Bronchial epithelial cell (primary cell): Measurements from ENCODE around the gene USP17L12. TPM values are rescaled to one million over a fixed set of nuclear protein-coding genes. Genes with fewer than 3 reads are reported as not detected.
"Not testable (repeated sequence)": the region's sequence is repeated elsewhere in the genome, so short reads cannot be mapped to it uniquely, and the experiment has no call there.

Experiments used
- DNase-seq: peaks from one replicate; pipeline ENCODE4 v3.0.0-alpha.2; 2010; ENCODE audit warnings: low read depth
- FAIRE-seq: peaks from 2 replicates; lab custom pipeline; 2011; peaks lifted over from hg19 to GRCh38; lab: Jason Lieb, UNC
- H3K27me3 ChIP-seq: 2 replicates; pipeline ENCODE4 v1.5.1; 2011; ENCODE audit warnings: low read length; ENCODE audit not compliant: control insufficient read depth, insufficient read depth
- H3K36me3 ChIP-seq: 2 replicates; pipeline ENCODE4 v1.5.1; 2011; ENCODE audit warnings: low read length; ENCODE audit not compliant: control insufficient read depth, insufficient read depth
- H3K4me3 ChIP-seq: 2 replicates; pipeline ENCODE4 v1.5.1; 2011; ENCODE audit warnings: mild to moderate bottlenecking, low read depth, low read length, control low read depth
- total RNA-seq: library from RNA; depleted of rRNA; stranded (reverse); fragments of >200 nt; gene quantifications from 2 replicates; pipeline ENCODE4 v1.2.1, GENCODE V29; 2014

USP17L12 gene
- total RNA-seq: not detected in 2 replicates

DNA sequence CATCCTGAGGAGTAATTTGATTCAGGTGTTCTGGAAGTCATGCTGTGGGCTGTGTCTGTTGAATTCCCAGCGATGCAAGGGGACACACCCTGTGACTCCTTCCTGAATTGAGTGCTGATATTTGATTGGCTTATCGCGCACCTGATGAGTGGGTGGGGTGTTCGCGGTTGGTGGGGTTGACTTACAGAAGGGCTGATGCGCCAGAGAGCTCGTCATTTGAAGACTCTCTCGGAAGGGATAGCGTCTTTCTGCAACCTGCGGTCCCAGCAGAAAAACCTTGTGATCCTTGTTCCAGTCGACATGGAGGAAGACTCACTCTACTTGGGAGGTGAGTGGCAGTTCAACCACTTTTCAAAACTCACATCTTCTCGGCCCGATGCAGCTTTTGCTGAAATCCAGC is at the start of gene USP17L12:
Gene USP17L12, plus strand, starts transcription at position 301 of the 400 bp plus-strand sequence. Its CDS starts 0 bp downstream, at position 301.
- DNase-seq, FAIRE-seq: not testable (repeated sequence)

DNA sequence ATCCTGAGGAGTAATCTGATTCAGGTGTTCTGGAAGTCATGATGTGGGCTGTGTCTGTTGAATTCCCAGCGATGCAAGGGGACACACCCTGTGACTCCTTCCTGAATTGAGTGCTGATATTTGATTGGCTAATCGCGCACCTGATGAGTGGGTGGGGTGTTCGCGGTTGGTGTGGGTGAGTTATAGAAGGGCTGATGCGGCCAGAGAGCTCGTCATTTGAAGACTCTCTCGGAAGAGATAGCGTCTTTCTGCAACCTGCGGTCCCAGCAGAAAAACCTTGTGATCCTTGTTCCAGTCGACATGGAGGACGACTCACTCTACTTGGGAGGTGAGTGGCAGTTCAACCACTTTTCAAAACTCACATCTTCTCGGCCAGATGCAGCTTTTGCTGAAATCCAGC is 9.6 kb upstream of the USP17L12 start, which contains the start of gene USP17L10:
Gene USP17L10, plus strand, starts transcription at position 301 of the 400 bp plus-strand sequence. Its CDS starts 0 bp downstream, at position 301.
- not testable (repeated sequence) for DNase-seq, H3K36me3 ChIP-seq, FAIRE-seq, H3K4me3 ChIP-seq, H3K27me3 ChIP-seq

More for the DNA sequence above, at the start of gene USP17L12:
- not testable (repeated sequence) for H3K4me3 ChIP-seq, H3K27me3 ChIP-seq, H3K36me3 ChIP-seq

- H3K36me3 ChIP-seq, H3K4me3 ChIP-seq, H3K27me3 ChIP-seq, FAIRE-seq, DNase-seq: not testable (repeated sequence)
Observed at GRCh38 chr4:9214701-9215100, 5.3 kb upstream of the USP17L12 start.

- H3K27me3 ChIP-seq, H3K4me3 ChIP-seq, FAIRE-seq, H3K36me3 ChIP-seq, DNase-seq: not testable (repeated sequence)
Observed at GRCh38 chr4:9215105-9215504, 4.8 kb upstream of the USP17L12 start, which contains the start of gene USP17L11. Gene USP17L11 (plus strand): TSS chr4:9215405. CDS start chr4:9215405, 0 bp downstream.

DNA sequence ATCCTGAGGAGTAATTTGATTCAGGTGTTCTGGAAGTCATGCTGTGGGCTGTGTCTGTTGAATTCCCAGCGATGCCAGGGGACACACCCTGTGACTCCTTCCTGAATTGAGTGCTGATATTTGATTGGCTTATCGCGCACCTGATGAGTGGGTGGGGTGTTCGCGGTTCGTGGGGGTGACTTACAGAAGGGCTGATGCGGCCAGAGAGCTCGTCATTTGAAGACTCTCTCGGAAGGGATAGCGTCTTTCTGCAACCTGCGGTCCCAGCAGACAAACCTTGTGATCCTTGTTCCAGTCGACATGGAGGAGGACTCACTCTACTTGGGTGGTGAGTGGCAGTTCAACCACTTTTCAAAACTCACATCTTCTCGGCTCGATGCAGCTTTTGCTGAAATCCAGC is 4.6 kb downstream of the USP17L12 start, which contains the start of gene USP17L13:
Gene USP17L13, plus strand, starts transcription at position 301 of the 400 bp plus-strand sequence. Its CDS starts 0 bp downstream, at position 301.
- FAIRE-seq, H3K27me3 ChIP-seq, H3K36me3 ChIP-seq, DNase-seq, H3K4me3 ChIP-seq: not testable (repeated sequence)

GRCh38 chr4:9230249-9230648 is 10.3 kb downstream of the USP17L12 start:
- not testable (repeated sequence) for FAIRE-seq, DNase-seq

GRCh38 chr4:9234085-9234484 is 14.1 kb downstream of the USP17L12 start, which contains the start of gene USP17L15:
Gene USP17L15 (plus strand): TSS chr4:9234385. CDS start chr4:9234385, 0 bp downstream.
- not testable (repeated sequence) for H3K27me3 ChIP-seq, H3K4me3 ChIP-seq, FAIRE-seq, H3K36me3 ChIP-seq, DNase-seq

More at GRCh38 chr4:9230249-9230648, 10.3 kb downstream of the USP17L12 start:
- H3K4me3 ChIP-seq, H3K27me3 ChIP-seq, H3K36me3 ChIP-seq: not testable (repeated sequence)

- peak; percentile 99 for FAIRE-seq
- not testable (repeated sequence) for DNase-seq, H3K27me3 ChIP-seq, H3K4me3 ChIP-seq, H3K36me3 ChIP-seq
Observed at GRCh38 chr4:9238461-9238860, 18.5 kb downstream of the USP17L12 start.

- not testable (repeated sequence) for DNase-seq, FAIRE-seq, H3K4me3 ChIP-seq, H3K27me3 ChIP-seq, H3K36me3 ChIP-seq
Observed at GRCh38 chr4:9243579-9243978, 23.6 kb downstream of the USP17L12 start, which contains the start of gene USP17L17. Gene USP17L17 (plus strand): TSS chr4:9243879. CDS start chr4:9243879, 0 bp downstream.

- DNase-seq, H3K4me3 ChIP-seq, H3K27me3 ChIP-seq, H3K36me3 ChIP-seq: not testable (repeated sequence)
- FAIRE-seq: peak; percentile 96
Observed at GRCh38 chr4:9247953-9248680, 28.2 kb downstream of the USP17L12 start, which contains the start of gene USP17L18. Gene USP17L18 (plus strand): TSS chr4:9248630. CDS start chr4:9248630, 0 bp downstream.

- not testable (repeated sequence) for FAIRE-seq, H3K27me3 ChIP-seq, DNase-seq, H3K4me3 ChIP-seq, H3K36me3 ChIP-seq
Observed at GRCh38 chr4:9253078-9253477, 33.1 kb downstream of the USP17L12 start, which contains the start of gene USP17L19. Gene USP17L19 (plus strand): TSS chr4:9253378. CDS start chr4:9253378, 0 bp downstream.

DNA sequence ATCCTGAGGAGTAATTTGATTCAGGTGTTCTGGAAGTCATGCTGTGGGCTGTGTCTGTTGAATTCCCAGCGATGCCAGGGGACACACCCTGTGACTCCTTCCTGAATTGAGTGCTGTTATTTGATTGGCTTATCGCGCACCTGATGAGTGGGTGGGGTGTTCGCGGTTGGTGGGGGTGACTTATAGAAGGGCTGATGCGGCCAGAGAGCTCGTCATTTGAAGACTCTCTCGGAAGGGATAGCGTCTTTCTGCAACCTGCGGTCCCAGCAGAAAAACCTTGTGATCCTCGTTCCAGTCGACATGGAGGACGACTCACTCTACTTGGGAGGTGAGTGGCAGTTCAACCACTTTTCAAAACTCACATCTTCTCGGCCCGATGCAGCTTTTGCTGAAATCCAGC is 37.9 kb downstream of the USP17L12 start, which contains the start of gene USP17L20:
Gene USP17L20, plus strand, starts transcription at position 301 of the 400 bp plus-strand sequence. Its CDS starts 0 bp downstream, at position 301.
- not testable (repeated sequence) for DNase-seq, H3K36me3 ChIP-seq, H3K4me3 ChIP-seq, FAIRE-seq, H3K27me3 ChIP-seq

DNA sequence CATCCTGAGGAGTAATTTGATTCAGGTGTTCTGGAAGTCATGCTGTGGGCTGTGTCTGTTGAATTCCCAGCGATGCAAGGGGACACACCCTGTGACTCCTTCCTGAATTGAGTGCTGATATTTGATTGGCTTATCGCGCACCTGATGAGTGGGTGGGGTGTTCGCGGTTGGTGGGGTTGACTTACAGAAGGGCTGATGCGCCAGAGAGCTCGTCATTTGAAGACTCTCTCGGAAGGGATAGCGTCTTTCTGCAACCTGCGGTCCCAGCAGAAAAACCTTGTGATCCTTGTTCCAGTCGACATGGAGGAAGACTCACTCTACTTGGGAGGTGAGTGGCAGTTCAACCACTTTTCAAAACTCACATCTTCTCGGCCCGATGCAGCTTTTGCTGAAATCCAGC is 42.6 kb downstream of the USP17L12 start, which contains the start of gene USP17L21:
Gene USP17L21, plus strand, starts transcription at position 301 of the 400 bp plus-strand sequence. Its CDS starts 0 bp downstream, at position 301.
- H3K4me3 ChIP-seq, H3K36me3 ChIP-seq, FAIRE-seq, H3K27me3 ChIP-seq, DNase-seq: not testable (repeated sequence)

DNA sequence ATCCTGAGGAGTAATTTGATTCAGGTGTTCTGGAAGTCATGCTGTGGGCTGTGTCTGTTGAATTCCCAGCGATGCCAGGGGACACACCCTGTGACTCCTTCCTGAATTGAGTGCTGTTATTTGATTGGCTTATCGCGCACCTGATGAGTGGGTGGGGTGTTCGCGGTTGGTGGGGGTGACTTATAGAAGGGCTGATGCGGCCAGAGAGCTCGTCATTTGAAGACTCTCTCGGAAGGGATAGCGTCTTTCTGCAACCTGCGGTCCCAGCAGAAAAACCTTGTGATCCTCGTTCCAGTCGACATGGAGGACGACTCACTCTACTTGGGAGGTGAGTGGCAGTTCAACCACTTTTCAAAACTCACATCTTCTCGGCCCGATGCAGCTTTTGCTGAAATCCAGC is 47.4 kb downstream of the USP17L12 start, which contains the start of gene USP17L22:
Gene USP17L22, plus strand, starts transcription at position 301 of the 400 bp plus-strand sequence. Its CDS starts 0 bp downstream, at position 301.
- not testable (repeated sequence) for DNase-seq, H3K36me3 ChIP-seq, H3K4me3 ChIP-seq, FAIRE-seq, H3K27me3 ChIP-seq
